Liver (tissue), 9 donors: ENCODE results near the gene METTL25. TPM values are rescaled to one million over a fixed set of nuclear protein-coding genes. Genes with fewer than 3 reads are reported as not detected.

Source experiments
- DNase-seq: peaks from one replicate; pipeline ENCODE4 v3.0.0-alpha.2; 2017; ENCODE audit warnings: low spot score
- H3K27ac ChIP-seq, 2 donors: one replicate each; pipeline ENCODE4 v1.7.0; 2013; ENCODE audit warnings: inconsistent platforms in 2 of 2, low read length in 2 of 2, control low read depth in 1 of 2, low read depth in 1 of 2, mild to moderate bottlenecking in 1 of 2
- H3K27me3 ChIP-seq, 4 donors: one replicate each; pipeline versions ENCODE4 v1.6.1 to v1.7.0; 2013; ENCODE audit warnings: low read length in 3 of 4, inconsistent platforms in 1 of 4, mild to moderate bottlenecking in 1 of 4, moderate library complexity in 1 of 4; ENCODE audit not compliant: control insufficient read depth in 4 of 4, insufficient read depth in 4 of 4
- H3K36me3 ChIP-seq, 4 donors: one replicate each; pipeline versions ENCODE4 v1.6.1 to v1.7.0; 2013; ENCODE audit warnings: low read length in 3 of 4, mild to moderate bottlenecking in 3 of 4, low read depth in 1 of 4, moderate library complexity in 1 of 4; ENCODE audit not compliant: control insufficient read depth in 4 of 4, insufficient read depth in 3 of 4
- H3K4me1 ChIP-seq, 4 donors: one replicate each; pipeline versions ENCODE4 v1.6.1 to v1.7.0; 2013; ENCODE audit warnings: low read length in 3 of 4, mild to moderate bottlenecking in 3 of 4, moderate library complexity in 1 of 4; ENCODE audit not compliant: control insufficient read depth in 4 of 4, insufficient read depth in 4 of 4
- H3K4me3 ChIP-seq, 3 donors: one replicate each; pipeline versions ENCODE4 v1.6.1 to v1.7.0; 2013; ENCODE audit warnings: low read length in 3 of 3, control low read depth in 1 of 3, low read depth in 1 of 3, mild to moderate bottlenecking in 1 of 3
- H3K9ac ChIP-seq, 2 donors: one replicate each; pipeline ENCODE4 v1.7.0; 2013; ENCODE audit warnings: low read length in 2 of 2, mild to moderate bottlenecking in 2 of 2, moderate library complexity in 2 of 2, control low read depth in 1 of 2, low read depth in 1 of 2
- H3K9me3 ChIP-seq, 4 donors: one replicate each; pipeline versions ENCODE4 v1.6.1 to v1.7.0; 2013; ENCODE audit warnings: low read length in 3 of 4; ENCODE audit not compliant: control insufficient read depth in 4 of 4
- ATF3 ChIP-seq: IDR thresholded peaks from 2 replicates; pipeline ENCODE4 v1.6.1; 2016; ENCODE audit warnings: antibody characterized with exemption
- CTCF ChIP-seq: fragments of 150-350 bp; IDR thresholded peaks from 2 replicates; pipeline ENCODE4 v1.5.1; 2017; ENCODE audit warnings: improper control_type of control experiment, low read depth, low read length; ENCODE audit not compliant: missing input control
- EGR1 ChIP-seq, 2 donors: IDR thresholded peaks; 2 replicates each; pipeline ENCODE4 v1.6.1; 2016 to 2018; ENCODE audit warnings: antibody characterized with exemption in 2 of 2, low read depth in 2 of 2
- FOXA1 ChIP-seq: IDR thresholded peaks from 2 replicates; pipeline ENCODE4 v1.6.1; 2016; ENCODE audit warnings: antibody characterized with exemption
- FOXA2 ChIP-seq: IDR thresholded peaks from 2 replicates; pipeline ENCODE4 v1.6.1; 2016; ENCODE audit warnings: antibody characterized with exemption
- GABPA ChIP-seq, 2 donors: IDR thresholded peaks in 1 of 2; conservative IDR thresholded peaks in 1 of 2; 2 replicates each; pipeline ENCODE4 v1.6.1; 2016; ENCODE audit warnings: antibody characterized with exemption in 2 of 2, mild to moderate bottlenecking in 1 of 2, moderate library complexity in 1 of 2
- HNF4A ChIP-seq, 2 donors: conservative IDR thresholded peaks; 2 replicates each; pipeline ENCODE4 v1.6.1; 2016; ENCODE audit warnings: antibody characterized with exemption in 2 of 2, mild to moderate bottlenecking in 2 of 2
- HNF4G ChIP-seq: IDR thresholded peaks from 2 replicates; pipeline ENCODE4 v1.6.1; 2016; ENCODE audit warnings: antibody characterized with exemption
- JUND ChIP-seq, 2 donors: IDR thresholded peaks; 2 replicates each; pipeline ENCODE4 v1.6.1; 2016; ENCODE audit warnings: antibody characterized with exemption in 2 of 2
- MAX ChIP-seq: IDR thresholded peaks from 2 replicates; pipeline ENCODE4 v1.6.1; 2016; ENCODE audit warnings: antibody characterized with exemption
- NR2F2 ChIP-seq: IDR thresholded peaks from 2 replicates; pipeline ENCODE4 v1.6.1; 2016; ENCODE audit warnings: antibody characterized with exemption
- RAD21 ChIP-seq, 2 donors: IDR thresholded peaks; 2 replicates each; pipeline ENCODE4 v1.6.1; 2016; ENCODE audit warnings: antibody characterized with exemption in 2 of 2, mild to moderate bottlenecking in 2 of 2
- REST ChIP-seq: IDR thresholded peaks from 2 replicates; pipeline ENCODE4 v1.6.1; 2016; ENCODE audit warnings: antibody characterized with exemption, mild to moderate bottlenecking
- RXRA ChIP-seq, 2 donors: IDR thresholded peaks; 2 replicates each; pipeline ENCODE4 v1.6.1; 2017 to 2018; ENCODE audit warnings: antibody characterized with exemption in 2 of 2, mild to moderate bottlenecking in 1 of 2
- SP1 ChIP-seq: IDR thresholded peaks from 2 replicates; pipeline ENCODE4 v1.6.1; 2018; ENCODE audit warnings: antibody characterized with exemption, mild to moderate bottlenecking
- TAF1 ChIP-seq: conservative IDR thresholded peaks from 2 replicates; pipeline ENCODE4 v1.6.1; 2016; ENCODE audit warnings: antibody characterized with exemption, mild to moderate bottlenecking
- YY1 ChIP-seq: IDR thresholded peaks from 2 replicates; pipeline ENCODE4 v1.6.1; 2016; ENCODE audit warnings: antibody characterized with exemption, mild to moderate bottlenecking
- ZBTB33 ChIP-seq: IDR thresholded peaks from 2 replicates; pipeline ENCODE4 v1.6.1; 2016; ENCODE audit warnings: antibody characterized with exemption
- WGBS: extraction: QIAGEN DNeasy Blood & Tissue Kit; methylation state at CpG from one replicate; pipeline ENCODE4 v1.1.7; 2013; 5-methylcytosine and 5-hydroxymethylcytosine counted together
- polyA plus RNA-seq, 2 donors: library from polyadenylated mRNA; stranded (reverse) in 1 of 2; unstranded in 1 of 2; fragments of 200-250 nt in 1 of 2; fragments of >200 nt in 1 of 2; fragmentation: Nextera tagmentation in 1 of 2; extraction: Ambion mirVana in 1 of 2; gene quantifications; one replicate each; pipeline versions ENCODE4 v1.2.1 to v1.2.3, GENCODE V29; 2013 to 2015
- total RNA-seq, 2 donors: library from RNA; depleted of rRNA; stranded (reverse); fragments of >200 nt; gene quantifications; one replicate each; pipeline ENCODE4 v1.2.3, GENCODE V29; 2014
- donor health status: healthy.
- donor health status: healthy.
- donor health status: healthy.
- donor health status: healthy.
- donor health status: healthy.

Gene METTL25
- total RNA-seq (10 to 100 TPM; 11.3 to 13.4 TPM), polyA plus RNA-seq (1 to 10 TPM; 1.5 to 7.9 TPM)

- Histone ChIP-seq H3K36me3 (peaks cover 2 to 21% (median 13%) of the 10 kb centered on the region in 4 donors), H3K27me3 (no peaks in the 10 kb centered on the region), H3K4me1 (peaks cover 5 to 32% (median 30%) of the 10 kb centered on the region in 4 donors), H3K9me3 (no peaks in the 10 kb centered on the region), H3K27ac (peak within 1 kb of the TSS; percentile 96 to 98), H3K9ac (peak within 1 kb of the TSS; percentile 96 to 100), H3K4me3 (peak within 1 kb of the TSS; percentile 71 to 99 (median 98))
- TF ChIP-seq REST (peak; percentile 88), FOXA1 (peak; percentile 76), EGR1 (IDR thresholded peaks at IDR 0.05; ENCODE audit: low read depth in 2 of 2) (peak in 1 of 2 donors; percentile 45), GABPA (IDR thresholded peaks at IDR 0.05 in 1 of 2, conservative IDR thresholded peaks at IDR 0.05 in 1 of 2) (peak in 1 of 2 donors; percentile 73), NR2F2 (peak; percentile 98), RAD21 (IDR thresholded peaks at IDR 0.05) (peak; percentile 69 to 73), FOXA2 (peak; percentile 47), ZBTB33 (peak; percentile 92), HNF4A (conservative IDR thresholded peaks at IDR 0.05) (peak; percentile 29 to 38), TAF1 (peak; percentile 90), YY1 (peak; percentile 100), RXRA (IDR thresholded peaks at IDR 0.05) (peak; percentile 73 to 81), HNF4G (peak; percentile 19), JUND (IDR thresholded peaks at IDR 0.05) (peak; percentile 71 to 83), CTCF (peak; percentile 85), MAX (peak; percentile 94), SP1 (peak; percentile 78), ATF3 (peak; percentile 79)
- peak; percentile 99 for DNase-seq
- under 1% methylated on average over 61 of the region's 61 CpGs for WGBS
Observed at GRCh38 chr12:82358200-82359114, at the start of gene METTL25, which contains the start of gene CCDC59. Gene METTL25 (plus strand): TSS chr12:82358529. CDS start chr12:82358566, 37 bp downstream. Gene CCDC59 (minus strand): TSS chr12:82358387. CDS start chr12:82358376, 11 bp downstream.
